ENCODE results near the gene EPB41L2.
"Not testable (repeated sequence)": the region's sequence is repeated elsewhere in the genome, so short reads cannot be mapped to it uniquely, and the experiment has no call there.

The EPB41L2 gene

DNA sequence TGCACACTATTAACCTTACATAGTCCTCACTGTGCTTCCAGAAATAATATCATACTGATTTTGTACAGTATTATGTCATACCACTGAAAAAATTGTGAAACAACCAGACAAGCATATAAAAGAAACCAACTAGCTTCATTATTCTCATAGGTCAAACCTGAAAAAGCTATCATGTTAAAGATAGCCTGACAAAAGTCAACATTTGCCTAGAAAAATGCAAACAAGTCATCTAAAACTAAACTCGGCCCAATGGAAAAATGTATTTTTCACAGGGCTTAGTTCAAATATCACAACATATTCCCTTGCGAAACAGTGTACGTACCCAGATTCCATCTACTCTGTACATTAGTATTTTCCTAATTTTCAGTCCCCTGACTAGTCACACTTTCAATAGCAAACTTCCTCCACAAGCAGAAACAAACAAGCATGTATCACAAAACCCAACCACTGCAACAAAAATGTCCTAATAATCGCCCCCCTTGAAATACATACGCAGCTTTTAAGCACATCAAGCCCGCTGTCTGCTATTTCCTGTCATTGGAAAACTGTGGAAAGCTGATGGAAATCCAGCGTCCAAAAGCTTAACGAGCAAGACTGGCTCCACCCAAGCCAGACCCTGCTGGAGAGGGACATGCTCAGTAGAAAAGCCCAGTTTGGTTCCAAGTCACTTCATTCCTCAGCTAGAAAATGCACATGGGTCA lies 93.1 kb downstream of the EPB41L2 start:
- no peak for DNase-seq

DNA sequence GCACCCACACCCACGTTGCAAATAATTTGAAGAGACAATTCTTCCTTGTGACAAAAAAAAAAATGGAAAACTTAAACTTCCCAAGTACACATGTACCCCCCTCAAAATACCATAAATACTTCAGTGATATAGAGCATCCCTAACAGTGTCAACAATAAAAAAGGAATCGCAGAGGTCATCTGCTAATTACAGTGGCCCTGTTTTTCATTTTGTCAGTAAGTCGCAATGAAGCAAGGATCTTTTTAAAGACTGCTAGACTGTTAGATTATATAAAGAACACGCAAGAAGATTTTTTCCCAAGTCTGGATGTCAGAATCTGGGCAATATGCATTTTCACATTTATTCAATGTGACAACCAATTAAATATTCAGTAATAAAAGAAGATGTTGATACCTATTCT lies 93.9 kb downstream of the EPB41L2 start:
- DNase-seq: no peak

DNA sequence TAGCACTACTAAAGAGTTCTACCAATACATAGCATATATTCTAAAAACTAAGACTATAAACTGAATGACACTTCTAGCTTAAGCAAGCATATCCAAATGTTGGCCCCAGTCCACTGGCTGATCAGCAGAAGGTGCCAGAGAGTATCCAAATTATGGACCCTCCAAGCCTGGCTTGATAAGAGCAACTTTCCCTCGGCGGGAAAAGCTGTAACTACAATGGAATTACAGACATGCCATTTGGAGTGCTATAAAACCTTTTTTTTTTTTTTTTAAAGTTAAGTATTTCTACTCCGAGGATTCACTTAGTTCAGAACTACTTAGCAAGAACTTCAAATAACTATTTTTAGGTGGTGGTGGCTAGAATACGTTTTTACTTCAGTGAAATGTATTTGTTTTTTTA lies 94.6 kb downstream of the EPB41L2 start:
- no peak for DNase-seq

DNA sequence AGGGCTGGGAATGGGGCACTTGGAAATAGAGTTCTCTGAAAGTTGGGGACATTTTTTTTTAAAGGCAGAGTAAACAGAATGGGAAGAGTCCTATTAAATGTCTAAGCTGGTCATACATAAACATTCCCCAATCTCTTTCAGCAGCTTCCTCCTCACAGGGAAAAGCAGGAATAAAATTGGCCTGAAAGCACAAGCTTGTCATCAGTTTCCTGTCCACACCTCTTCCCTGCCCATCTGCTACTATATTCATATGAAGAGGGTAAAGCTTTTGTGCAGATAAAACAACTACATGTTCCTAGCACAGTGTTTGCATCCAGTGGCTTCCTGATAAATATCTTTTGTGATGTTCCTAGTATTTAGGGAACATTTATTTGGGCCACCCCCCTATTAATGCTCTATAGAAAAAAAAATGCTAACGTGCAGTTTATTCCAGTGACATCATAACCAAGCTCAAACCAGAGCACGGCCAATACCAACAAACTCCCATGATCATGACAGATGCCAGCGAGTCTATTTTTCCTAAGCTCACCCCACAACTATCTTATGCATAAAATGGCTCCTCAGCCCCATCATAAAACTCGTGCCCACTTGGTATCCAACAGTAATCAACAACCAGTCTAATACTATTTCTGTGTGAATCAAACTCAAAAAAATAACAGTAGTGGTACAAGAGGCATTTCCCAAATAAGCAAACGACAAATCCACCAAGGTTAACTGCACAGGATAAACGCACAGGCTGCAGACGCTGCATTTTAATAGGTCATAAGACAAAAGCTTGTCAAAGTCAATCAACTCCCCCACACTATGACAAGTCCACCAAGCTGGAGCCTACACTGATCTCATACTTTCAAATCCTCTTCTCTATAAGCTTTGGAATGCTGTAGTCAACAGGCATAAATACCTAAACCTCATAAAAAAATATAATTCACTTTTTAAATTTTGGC lies 95.3 kb downstream of the EPB41L2 start:
- no peak for DNase-seq

DNA sequence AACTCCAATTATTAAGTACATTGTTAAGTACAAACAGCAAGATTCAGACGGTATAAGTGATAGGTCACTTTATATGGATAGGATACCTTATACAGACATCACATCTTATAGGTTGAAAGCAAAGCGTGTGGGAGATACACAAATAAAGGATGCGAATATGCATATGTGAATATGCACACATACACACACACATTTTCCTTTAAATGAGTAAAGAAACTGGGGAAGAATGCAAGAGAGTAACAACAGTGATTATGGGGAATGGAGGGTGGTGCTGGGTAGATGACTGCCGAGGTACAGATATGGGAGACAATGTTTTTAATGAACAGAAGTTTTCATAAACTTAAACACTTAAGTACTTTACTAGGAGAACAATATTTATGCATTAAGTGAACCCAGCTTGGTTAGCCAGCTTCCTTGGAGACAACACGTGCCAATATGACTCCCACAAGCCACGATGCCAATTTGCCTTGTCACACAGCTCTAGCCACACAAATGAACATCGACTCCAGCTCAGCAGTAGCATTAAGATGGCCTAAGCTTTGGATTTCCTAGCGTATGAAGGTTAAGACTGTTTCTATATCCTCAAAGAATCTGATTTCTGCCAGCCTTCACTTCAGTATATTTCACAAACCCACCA lies 96.6 kb downstream of the EPB41L2 start:
- no peak for DNase-seq

DNA sequence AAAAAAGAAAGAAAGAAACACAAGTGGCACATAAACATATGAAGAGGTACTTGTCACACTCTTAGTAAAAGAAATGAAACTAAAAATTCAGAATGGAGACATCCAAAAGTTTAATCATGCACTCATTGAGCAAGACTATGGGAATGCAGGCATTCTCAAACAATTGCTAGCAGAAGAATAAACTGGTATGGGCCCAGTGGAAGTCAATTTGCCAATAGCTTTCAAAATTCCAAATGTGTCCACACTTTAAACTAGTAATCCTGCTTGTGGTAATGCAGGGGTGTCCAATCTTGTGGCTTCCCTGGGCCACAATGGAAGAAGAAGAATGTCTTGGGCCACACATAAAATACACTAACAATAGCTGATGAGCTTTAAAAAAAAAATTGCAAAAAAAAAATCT lies 97.4 kb downstream of the EPB41L2 start:
- DNase-seq: no peak

DNA sequence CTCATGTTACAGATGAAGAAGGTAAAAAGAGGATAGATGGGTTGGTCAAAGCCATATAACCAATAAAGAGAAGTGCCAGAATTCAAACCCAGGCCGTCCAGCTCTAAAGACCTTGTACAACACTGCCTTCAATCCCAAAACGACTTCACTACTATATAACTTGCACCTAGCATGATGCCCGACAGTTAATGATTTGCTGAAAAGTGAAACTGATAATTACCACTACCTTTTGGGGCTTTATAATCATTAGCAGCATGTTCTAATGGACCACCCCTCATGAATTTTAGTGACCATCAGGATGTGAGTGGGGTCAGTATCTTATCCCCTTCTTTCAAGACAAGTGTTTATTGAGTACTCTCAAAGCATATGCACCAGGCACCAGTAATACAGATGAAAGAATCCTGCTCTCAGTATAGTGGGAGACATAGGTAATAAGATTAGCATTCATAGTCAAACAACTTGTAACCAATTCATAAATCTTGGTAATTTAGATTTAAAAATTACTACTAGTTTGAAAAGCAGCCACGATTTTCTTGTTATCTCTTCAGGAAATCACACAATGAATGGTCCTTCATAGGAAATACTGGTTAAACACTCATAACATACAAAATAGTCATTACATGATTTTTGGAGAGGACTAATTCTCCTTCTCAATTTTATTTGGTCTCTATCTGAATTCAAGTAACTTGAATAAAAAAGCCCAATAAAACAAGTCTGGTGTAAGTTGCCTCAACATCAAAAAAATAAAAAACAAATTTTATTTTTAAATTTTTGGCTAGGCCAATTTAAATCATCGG lies 98.0 kb downstream of the EPB41L2 start:
- no peak for DNase-seq

DNA sequence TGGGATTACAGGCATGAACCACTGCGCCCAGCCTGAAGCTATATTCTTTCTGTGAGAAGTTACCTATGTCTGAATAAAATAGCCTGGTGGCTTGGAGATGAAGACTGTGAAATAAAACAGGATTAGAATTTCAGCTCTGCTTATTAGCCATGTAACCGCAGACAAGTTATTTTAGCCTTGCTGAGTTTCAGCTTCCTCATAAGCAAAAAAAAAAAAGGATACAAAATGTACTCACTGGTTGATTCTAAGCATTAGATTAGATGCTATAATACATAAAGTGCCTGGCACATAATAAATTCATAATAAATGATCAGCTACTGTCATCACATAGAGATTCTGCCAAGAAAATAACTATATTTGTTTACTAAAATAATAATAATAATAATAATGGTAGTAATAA lies 98.8 kb downstream of the EPB41L2 start:
- no peak for DNase-seq

DNA sequence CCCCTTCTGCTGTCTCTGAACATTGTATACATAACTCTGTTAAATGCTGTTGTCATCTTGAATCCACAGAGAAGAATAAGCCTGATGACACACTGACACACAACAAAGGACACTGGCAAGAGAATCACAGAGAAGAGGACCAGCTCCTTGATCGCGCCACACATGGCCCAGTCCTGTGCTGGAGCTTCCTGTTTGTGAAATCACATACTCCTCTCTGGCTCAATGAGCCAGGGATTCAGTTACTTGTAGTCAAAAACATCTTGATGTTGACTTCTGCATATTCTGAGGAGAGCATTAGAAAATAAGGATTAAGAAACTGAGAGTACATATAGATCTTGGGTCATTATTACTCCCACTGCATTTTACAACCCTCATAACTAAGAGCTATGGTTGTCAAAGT lies 100.1 kb downstream of the EPB41L2 start:
- DNase-seq: no peak

DNA sequence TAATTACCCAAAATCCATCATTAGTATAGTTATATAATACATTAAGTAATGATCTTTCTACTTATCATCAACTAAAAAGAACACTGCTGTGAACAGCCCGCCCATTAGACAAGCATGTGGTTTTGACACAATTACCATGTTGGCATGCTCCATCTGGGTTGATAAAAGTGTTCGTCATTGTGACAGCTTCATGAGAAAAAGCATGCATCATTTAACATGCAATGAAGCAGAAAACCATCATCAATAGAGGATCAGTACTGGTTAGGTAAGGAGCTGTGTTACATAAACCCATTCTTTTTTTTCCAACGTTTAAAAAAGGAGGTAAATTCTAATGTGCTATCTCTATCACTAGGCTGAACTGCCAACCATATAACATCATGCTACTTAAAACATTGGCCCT lies 101.9 kb downstream of the EPB41L2 start:
- DNase-seq: peak in 2 of 3 experiments; percentile 5 to 67

DNA sequence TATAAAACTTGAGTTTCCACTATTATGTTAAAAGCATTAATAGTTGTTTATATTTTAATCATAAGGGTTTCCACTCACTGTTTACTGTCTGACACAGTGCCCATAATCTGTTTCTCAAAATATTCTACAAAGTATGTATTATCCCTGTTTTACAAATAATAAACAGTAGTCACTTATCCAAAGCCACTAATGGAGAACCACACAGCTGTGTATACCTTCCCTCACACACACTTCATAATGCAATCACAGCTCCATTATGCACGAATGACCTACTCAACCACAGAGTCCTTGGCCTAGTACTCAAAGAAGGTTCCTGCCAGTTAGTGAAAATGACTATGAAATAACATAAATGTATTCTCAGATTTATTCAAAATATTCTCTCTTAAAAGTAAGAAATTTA lies 103.1 kb downstream of the EPB41L2 start:
- no peak for DNase-seq

DNA sequence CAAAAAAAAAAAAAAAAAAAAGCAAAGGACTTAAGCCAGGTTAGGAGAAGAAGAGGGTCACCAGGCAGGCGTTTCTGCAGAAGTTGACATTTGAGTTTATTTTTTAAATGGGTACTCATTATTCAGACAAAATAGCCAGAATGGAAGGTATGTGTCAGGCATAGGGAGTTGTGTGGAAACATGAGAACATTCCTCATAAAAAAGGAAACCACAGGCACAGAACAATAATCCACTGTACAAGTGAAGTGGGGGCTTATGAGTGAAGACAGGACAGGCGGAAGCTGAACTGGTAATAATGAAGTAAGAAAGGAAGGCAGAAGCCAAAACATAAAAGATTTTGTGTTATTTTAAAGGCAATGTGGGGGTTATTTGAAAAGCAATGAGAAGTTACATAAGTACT lies 104.6 kb downstream of the EPB41L2 start:
- no peak for DNase-seq

DNA sequence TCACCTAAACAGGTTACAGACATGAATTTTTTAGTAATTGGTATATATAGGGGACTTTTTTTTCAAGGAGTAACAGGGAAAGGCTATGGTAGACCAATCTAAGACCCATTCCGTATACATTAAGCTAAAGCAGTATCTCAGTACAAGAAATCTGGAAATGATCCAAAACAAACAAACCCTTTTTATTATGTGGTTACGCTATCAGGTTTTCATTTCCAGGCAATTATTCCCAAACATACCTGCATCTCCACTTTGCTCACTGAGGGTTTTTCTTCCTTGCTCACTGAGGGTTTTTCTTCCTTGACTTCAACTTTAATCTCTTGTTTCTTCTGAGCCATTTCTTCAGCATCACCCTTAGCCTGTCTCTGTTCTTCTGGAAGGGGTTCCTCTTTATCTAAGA lies 107.3 kb downstream of the EPB41L2 start:
- peak in 2 of 3 experiments; percentile 9 to 72 for DNase-seq

DNA sequence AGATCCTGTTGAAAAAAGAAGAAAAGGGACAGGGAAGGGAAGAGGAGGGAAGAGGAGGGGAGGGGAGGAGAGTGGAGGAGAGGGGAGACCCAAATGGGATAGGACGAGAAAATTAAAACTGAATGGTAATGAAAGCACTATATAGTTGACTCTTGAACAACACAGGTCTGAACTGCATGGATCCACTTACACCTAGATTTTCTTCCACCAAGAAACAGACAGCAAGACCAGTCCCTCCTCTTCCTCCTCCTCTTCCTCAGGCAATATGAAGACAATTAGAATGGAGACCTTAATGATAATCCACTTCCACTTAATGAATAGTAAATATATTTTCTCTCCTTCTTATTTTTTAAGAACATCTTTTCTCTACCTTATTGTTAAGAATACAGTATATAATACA lies 113.5 kb downstream of the EPB41L2 start:
- DNase-seq: no peak

DNA sequence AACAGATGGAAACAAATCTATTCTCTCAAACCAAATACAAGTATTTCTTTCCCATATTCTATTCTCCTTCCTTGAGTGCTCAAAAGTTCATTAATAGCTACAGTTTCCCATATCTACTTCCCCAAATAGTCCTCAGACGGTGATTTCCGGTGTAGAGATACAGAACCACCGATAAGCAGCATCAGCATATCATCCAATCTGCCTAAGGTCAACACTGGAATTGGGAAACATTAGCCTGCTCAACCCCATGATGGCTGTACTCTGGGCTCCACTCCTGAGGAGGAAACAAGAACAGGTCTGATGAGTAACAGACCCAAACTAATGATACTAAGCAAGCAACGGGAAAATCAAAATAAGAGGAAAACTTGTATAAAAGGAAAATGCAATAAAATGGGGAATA lies 115.6 kb downstream of the EPB41L2 start:
- no peak for DNase-seq

DNA sequence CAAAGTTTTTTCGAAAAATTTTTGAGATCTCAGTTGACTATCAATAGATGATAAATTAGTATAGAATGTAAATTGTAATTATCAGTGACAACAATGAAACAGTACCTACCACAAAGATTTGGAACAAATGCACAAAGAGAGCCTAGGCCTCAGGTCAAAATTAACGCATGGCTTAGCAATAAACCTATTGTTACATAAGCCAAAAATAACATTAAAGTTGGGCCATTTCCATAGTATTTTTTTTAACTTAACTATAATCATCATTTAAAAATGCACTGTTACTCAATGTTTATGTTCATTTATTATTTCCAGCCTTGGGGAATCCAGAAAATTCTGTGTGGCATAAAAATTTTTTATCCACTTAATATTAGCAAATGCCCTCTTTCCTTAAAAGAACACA lies 117.0 kb downstream of the EPB41L2 start:
- DNase-seq: no peak

DNA sequence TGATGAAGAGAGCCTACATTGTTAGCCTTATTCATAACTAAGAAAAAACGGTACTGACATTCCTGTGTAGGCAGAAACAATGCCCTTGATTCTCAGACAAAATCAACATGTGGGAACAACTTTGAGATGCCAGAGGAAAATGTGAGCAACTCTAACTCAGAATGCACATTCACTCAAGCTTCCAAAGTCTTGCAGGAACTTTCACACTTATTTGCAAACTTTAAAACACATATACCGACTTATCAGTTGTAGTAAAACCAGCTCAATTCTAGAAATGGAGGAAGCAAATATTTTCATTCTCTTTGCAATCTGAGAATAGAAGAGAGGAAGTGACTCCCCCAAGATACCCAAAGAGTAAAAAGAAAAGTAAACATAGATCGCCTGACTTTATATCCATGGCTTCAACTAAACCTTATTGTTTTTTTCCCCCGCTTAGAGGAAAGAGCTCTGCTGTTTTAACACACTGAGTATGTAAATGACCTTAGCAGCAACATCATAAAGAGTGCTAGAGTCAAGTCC lies 117.6 kb downstream of the EPB41L2 start:
- DNase-seq: no peak

DNA sequence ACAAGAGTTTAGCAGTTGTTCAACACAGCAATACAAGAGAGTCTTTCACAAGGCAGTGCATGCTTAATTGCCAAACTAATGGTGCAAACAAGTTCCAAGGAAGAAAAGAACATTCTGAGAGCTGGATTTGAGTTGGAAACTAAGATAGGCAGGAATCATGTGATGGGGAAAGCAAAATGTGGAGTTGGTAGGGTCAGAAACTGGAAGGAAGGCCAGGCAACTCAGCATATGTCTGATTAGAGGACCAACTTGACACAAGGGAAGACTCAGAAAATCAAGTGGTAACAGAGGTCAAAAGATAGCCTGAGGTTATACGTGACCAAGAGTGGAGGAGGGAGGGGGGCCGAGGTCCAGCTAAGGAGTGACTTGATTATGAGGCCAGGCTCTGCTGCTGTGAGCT lies 118.6 kb downstream of the EPB41L2 start:
- DNase-seq: no peak

DNA sequence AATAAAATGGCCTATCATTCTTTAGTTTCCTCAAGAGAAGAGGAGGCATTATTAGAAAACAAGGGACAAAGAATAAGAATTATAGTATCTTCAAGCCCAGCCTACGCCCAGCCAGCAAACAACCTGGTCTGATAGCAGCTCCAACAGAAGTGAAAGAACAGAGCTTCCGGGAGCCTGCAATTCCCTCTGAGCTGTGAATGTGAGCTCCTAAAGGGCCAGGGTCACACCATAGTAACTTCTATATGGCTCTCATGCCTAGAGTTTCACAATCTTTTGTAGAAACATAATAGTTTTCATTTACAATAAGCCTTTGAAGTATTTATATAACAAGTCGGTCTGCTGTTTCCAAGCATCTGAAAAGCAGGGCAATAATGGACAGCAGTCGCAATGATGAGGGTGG lies 119.3 kb downstream of the EPB41L2 start:
- DNase-seq: no peak

DNA sequence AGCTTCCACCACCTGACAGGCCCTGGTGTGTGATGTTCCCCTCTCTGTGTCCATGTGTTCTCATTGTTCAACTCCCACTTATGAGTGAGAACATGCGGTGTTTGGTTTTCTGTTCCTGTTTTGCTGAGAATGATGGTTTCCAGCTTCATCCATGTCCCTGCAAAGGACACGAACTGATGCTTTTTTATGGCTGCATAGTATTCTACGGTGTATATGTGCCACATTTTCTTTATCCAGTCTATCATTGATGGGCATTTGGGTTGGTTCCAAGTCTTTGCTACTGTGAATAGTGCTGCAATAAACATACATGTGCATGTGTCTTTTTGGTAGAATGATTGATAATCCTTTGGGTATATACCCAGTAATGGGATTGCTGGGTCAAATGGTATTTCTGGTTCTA lies 120.3 kb downstream of the EPB41L2 start:
- not testable (repeated sequence) for DNase-seq

DNA sequence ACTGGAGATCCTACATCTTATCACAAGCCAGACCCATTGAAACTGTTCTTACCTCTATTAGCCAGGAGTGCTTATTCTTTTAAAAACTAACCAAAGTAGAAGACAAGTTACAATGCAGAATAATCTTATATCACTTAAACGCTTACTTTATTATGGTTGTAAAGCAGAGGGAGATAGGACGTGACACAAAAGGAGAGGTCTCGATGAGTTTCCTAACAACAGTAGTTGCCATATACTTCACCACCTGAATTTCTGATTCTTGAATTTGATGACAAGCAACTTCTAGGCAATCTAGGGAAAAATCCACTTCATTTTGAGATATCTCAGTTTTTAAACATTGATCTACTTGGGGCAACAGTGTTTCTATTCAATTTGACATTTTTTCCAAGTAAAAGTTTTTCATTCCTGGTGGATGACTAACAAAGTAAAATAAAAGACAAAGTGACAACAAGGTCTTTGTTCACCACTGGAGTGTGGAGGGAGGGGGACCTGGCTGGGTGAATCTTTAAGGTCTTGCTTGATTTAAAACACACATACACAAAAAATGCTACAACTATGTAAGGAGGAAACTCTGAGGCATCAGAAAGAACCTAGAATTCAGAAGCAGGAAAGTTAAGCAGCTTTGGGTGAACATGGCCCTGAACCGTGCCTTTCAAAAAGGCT lies 125.0 kb downstream of the EPB41L2 start:
- no peak for DNase-seq

DNA sequence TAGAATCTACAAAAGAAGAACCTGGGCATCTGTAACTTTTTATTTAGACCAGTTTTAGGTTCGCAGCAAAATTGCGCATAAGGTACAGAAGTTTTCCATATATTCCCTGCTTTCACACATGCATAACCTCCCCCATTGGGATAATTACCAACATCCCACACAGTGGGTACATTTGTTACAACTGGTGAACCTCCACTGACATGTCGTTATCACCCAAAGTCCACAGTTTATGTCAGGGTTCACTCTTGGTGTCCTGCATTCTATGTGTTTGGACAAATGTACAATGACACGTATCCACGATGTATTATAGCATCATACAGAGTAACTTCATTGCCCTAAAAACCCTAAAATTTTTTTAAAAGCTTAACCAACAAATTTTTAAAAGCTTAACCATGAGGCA lies 126.1 kb downstream of the EPB41L2 start:
- no peak for DNase-seq
